C4-2B (cell line): ENCODE results near the gene MYEF2.

Experiments
- ZFX ChIP-seq: fragments of 450-650 bp; IDR thresholded peaks from 2 replicates; pipeline ENCODE4 v1.6.1; 2017
- TF ChIP-seq, protein P1 (sequence below): fragments of 450-650 bp; conservative IDR thresholded peaks from 2 replicates; pipeline ENCODE4 v1.5.1; 2017; ENCODE audit warnings: mild to moderate bottlenecking

DNA sequence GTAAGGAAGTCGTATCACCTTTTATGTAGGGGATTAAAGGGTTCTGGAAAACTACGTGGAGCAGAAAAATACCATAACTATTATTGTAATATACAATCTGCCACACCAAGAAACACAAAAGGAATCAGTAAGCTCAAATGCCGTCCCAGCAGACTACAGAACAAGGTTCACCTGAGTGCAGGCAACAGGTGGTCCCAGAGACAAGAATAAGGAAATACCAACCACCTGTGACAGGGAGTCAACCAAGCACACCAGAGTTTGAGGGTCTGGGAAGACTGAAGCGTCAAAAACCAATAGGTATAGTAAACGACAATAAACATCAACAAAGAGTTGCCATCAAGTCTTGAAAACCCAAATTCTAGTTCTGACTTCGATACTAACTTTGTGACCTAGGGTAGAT lies 45.2 kb downstream of the MYEF2 start:
- TF ChIP-seq, protein P1, sequence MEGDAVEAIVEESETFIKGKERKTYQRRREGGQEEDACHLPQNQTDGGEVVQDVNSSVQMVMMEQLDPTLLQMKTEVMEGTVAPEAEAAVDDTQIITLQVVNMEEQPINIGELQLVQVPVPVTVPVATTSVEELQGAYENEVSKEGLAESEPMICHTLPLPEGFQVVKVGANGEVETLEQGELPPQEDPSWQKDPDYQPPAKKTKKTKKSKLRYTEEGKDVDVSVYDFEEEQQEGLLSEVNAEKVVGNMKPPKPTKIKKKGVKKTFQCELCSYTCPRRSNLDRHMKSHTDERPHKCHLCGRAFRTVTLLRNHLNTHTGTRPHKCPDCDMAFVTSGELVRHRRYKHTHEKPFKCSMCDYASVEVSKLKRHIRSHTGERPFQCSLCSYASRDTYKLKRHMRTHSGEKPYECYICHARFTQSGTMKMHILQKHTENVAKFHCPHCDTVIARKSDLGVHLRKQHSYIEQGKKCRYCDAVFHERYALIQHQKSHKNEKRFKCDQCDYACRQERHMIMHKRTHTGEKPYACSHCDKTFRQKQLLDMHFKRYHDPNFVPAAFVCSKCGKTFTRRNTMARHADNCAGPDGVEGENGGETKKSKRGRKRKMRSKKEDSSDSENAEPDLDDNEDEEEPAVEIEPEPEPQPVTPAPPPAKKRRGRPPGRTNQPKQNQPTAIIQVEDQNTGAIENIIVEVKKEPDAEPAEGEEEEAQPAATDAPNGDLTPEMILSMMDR: no peak
- no peak for TF ChIP-seq ZFX
